ENCODE measurements around the gene SCAI. TPM values are rescaled to one million over a fixed set of nuclear protein-coding genes. Genes with fewer than 3 reads are reported as not detected.

SCAI gene
- total RNA-seq, 2 donors from 2014 or later = 6.7 to 7.6 TPM

DNA sequence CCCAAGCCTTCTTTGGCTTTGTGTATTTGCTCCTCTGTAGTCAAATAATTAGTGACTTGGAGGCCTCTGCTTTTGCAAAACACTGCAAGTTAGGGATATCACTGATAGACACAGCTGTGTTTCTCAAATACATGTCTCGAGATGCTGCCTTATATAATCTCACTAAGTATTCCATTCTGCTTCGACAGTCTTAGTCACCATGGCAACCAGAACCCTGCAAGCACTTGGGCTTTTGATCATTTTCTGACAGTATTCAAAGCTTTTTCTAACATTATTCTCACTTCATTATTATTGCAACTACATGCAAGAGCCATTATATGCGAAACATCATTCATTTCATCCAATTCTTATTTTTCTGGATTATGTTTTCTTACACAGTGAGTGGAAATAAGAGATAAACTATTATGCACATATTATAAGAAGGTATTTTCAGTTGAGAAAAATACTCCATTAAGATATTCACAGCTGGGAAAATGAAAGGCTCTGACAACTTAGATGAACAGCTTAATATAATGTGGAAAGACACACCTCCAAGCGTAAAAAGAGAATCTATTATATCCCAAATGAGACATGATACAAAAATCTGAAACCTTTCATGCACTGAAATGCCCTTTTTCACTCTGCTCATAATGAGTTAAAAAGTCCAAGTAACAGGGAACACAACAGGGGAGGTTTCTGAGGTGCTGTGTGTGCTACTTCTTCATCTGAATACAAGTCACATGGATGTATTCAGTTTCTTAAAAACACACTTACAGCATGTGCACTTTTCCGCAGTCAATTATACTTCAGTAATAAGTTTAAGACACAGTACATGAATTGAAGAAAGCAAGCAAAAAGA lies 93.9 kb downstream of the SCAI start:
- H3K36me3 ChIP-seq (replicated peaks in 1 of 2; ENCODE audit: insufficient read depth in 1 of 2, low read depth in 2 of 2) = no peaks in the 10 kb centered on the region
- H3K4me1 ChIP-seq = no peaks in the 10 kb centered on the region
- no peak for DNase-seq
- no peak overlapping the region for H3K4me3 ChIP-seq
- H3K27ac ChIP-seq = no peak overlapping the region
- no peak for ATAC-seq
- no peak for TF ChIP-seq POLR2A (IDR thresholded peaks at IDR 0.05)
- TF ChIP-seq, protein P1, sequence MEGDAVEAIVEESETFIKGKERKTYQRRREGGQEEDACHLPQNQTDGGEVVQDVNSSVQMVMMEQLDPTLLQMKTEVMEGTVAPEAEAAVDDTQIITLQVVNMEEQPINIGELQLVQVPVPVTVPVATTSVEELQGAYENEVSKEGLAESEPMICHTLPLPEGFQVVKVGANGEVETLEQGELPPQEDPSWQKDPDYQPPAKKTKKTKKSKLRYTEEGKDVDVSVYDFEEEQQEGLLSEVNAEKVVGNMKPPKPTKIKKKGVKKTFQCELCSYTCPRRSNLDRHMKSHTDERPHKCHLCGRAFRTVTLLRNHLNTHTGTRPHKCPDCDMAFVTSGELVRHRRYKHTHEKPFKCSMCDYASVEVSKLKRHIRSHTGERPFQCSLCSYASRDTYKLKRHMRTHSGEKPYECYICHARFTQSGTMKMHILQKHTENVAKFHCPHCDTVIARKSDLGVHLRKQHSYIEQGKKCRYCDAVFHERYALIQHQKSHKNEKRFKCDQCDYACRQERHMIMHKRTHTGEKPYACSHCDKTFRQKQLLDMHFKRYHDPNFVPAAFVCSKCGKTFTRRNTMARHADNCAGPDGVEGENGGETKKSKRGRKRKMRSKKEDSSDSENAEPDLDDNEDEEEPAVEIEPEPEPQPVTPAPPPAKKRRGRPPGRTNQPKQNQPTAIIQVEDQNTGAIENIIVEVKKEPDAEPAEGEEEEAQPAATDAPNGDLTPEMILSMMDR (IDR thresholded peaks at IDR 0.05) = no peak
- H3K9me3 ChIP-seq = no peaks in the 10 kb centered on the region
- WGBS, 2 donors = 89 to 90% methylated on average over 5 of the region's 5 CpGs
- intact Hi-C loops (cut with DNase I) = no loop called here
- no peaks in the 10 kb centered on the region for H3K27me3 ChIP-seq

GRCh38 chr9:125043631-125044030 lies 99.7 kb downstream of the SCAI start:
- ATAC-seq = no peak
- WGBS, 2 donors = 90 to 93% methylated on average over 3 to 6 of the region's 6 CpGs
- no peaks in the 10 kb centered on the region for H3K4me1 ChIP-seq
- H3K9me3 ChIP-seq = no peaks in the 10 kb centered on the region
- DNase-seq = no peak
- intact Hi-C loops (cut with DNase I) = no loop called here
- no peak overlapping the region for H3K4me3 ChIP-seq
- H3K27ac ChIP-seq = no peak overlapping the region
- H3K27me3 ChIP-seq = no peaks in the 10 kb centered on the region
- H3K36me3 ChIP-seq (replicated peaks in 1 of 2; ENCODE audit: insufficient read depth in 1 of 2, low read depth in 2 of 2) = no peaks in the 10 kb centered on the region
- TF ChIP-seq, protein P1 (IDR thresholded peaks at IDR 0.05) = no peak
- TF ChIP-seq POLR2A (IDR thresholded peaks at IDR 0.05) = no peak

- Histone ChIP-seq H3K36me3 (replicated peaks in 1 of 2; ENCODE audit: insufficient read depth in 1 of 2, low read depth in 2 of 2) (no peaks in the 10 kb centered on the region), H3K27ac (no peak overlapping the region), H3K4me1 (no peaks in the 10 kb centered on the region), H3K9me3 (no peaks in the 10 kb centered on the region), H3K4me3 (no peak overlapping the region), H3K27me3 (no peaks in the 10 kb centered on the region)
- ATAC-seq = no peak
- intact Hi-C loops (cut with DNase I) = no loop called here
- TF ChIP-seq, protein P1 (IDR thresholded peaks at IDR 0.05) = no peak
- TF ChIP-seq POLR2A (IDR thresholded peaks at IDR 0.05) = no peak
- DNase-seq = no peak
- 97 to 98% methylated on average over 3 of the region's 3 CpGs for WGBS, 2 donors
Observed at GRCh38 chr9:125043148-125043547, 100.2 kb downstream of the SCAI start.

GRCh38 chr9:125038166-125038565 lies 105.2 kb downstream of the SCAI start:
- DNase-seq = no peak
- H3K27ac ChIP-seq = no peak overlapping the region
- intact Hi-C loops (cut with DNase I) = no loop called here
- H3K4me3 ChIP-seq = no peak overlapping the region
- H3K4me1 ChIP-seq = no peaks in the 10 kb centered on the region
- no peaks in the 10 kb centered on the region for H3K27me3 ChIP-seq
- no peaks in the 10 kb centered on the region for H3K36me3 ChIP-seq (replicated peaks in 1 of 2; ENCODE audit: insufficient read depth in 1 of 2, low read depth in 2 of 2)
- H3K9me3 ChIP-seq = no peaks in the 10 kb centered on the region
- WGBS, 2 donors = 89 to 94% methylated on average over 2 of the region's 2 CpGs
- no peak for ATAC-seq
- TF ChIP-seq, protein P1 (IDR thresholded peaks at IDR 0.05) = no peak
- no peak for TF ChIP-seq POLR2A (IDR thresholded peaks at IDR 0.05)

DNA sequence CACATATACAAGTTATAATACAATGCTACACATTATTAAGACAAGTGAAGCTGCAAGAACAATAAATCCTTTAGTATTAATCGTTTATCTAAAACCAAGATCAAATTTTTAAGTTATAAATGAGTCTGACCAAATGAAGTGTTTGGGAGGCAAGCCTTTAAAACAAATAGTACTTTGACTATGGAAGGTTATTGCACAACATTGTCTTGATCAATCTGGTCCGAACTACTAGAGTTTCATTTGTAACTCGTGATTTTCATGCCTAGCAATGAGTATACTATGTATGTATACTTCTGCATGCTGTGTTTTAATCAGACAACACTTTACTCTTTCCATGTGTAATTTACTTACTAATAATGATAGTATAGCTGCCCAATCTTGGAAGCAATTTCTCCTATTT lies 115.3 kb downstream of the SCAI start:
- Histone ChIP-seq H3K9me3 (no peaks in the 10 kb centered on the region), H3K27ac (no peak overlapping the region), H3K4me1 (no peaks in the 10 kb centered on the region), H3K36me3 (replicated peaks in 1 of 2; ENCODE audit: insufficient read depth in 1 of 2, low read depth in 2 of 2) (no peaks in the 10 kb centered on the region), H3K4me3 (no peak overlapping the region), H3K27me3 (no peaks in the 10 kb centered on the region)
- WGBS, 2 donors = 76 to 82% methylated on average over 3 of the region's 3 CpGs
- DNase-seq (no peak), ATAC-seq (no peak)
- no peak for TF ChIP-seq POLR2A (IDR thresholded peaks at IDR 0.05)
- TF ChIP-seq, protein P1 (IDR thresholded peaks at IDR 0.05) = no peak
- intact Hi-C loops (cut with DNase I) = no loop called here
